Mammary microvascular endothelial cell (primary cell): Measurements from ENCODE around the gene KLHL5. TPM values are rescaled to one million over a fixed set of nuclear protein-coding genes. Genes with fewer than 3 reads are reported as not detected.

Source experiments
- total RNA-seq: library from RNA; depleted of rRNA; stranded (reverse); fragments of >200 nt; gene quantifications from 2 replicates; pipeline ENCODE4 v1.2.3, GENCODE V29; 2015

The KLHL5 gene, protein sequence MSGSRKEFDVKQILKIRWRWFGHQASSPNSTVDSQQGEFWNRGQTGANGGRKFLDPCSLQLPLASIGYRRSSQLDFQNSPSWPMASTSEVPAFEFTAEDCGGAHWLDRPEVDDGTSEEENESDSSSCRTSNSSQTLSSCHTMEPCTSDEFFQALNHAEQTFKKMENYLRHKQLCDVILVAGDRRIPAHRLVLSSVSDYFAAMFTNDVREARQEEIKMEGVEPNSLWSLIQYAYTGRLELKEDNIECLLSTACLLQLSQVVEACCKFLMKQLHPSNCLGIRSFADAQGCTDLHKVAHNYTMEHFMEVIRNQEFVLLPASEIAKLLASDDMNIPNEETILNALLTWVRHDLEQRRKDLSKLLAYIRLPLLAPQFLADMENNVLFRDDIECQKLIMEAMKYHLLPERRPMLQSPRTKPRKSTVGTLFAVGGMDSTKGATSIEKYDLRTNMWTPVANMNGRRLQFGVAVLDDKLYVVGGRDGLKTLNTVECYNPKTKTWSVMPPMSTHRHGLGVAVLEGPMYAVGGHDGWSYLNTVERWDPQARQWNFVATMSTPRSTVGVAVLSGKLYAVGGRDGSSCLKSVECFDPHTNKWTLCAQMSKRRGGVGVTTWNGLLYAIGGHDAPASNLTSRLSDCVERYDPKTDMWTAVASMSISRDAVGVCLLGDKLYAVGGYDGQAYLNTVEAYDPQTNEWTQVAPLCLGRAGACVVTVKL
- 59.5 and 68.8 TPM in 2 replicates for total RNA-seq

DNA sequence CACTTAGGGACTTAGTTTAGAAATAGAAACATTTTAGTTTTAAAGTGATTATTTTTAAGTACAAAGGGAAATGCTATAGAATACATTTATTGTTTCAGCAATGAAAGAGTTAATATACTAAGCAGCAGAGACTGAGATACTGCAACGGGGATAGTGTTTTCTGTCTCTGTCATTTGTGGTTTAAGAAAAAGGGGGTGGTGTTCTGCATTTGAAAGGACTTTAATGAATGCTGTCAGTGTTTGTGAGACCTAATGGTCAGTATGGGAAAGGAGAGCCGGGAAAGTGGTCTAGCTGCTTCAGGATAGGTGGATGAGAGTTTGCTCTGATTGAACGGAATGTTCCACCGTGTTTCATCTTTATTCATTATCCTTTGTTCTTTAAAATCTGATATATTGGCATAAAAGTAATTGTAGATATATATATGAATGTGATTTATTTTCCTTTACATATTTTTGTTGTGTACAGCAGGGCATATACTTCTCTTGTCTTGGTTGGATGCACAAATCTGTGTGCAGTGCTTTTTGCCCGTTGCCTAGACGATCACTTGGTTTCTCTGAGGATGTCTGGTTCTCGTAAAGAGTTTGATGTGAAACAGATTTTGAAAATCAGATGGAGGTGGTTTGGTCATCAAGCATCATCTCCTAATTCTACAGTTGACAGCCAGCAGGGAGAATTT, at the start of gene KLHL5:
KLHL5 (plus strand) TSS at position 139 of the 676 bp plus-strand sequence; CDS start at position 560, 421 bp downstream.

DNA sequence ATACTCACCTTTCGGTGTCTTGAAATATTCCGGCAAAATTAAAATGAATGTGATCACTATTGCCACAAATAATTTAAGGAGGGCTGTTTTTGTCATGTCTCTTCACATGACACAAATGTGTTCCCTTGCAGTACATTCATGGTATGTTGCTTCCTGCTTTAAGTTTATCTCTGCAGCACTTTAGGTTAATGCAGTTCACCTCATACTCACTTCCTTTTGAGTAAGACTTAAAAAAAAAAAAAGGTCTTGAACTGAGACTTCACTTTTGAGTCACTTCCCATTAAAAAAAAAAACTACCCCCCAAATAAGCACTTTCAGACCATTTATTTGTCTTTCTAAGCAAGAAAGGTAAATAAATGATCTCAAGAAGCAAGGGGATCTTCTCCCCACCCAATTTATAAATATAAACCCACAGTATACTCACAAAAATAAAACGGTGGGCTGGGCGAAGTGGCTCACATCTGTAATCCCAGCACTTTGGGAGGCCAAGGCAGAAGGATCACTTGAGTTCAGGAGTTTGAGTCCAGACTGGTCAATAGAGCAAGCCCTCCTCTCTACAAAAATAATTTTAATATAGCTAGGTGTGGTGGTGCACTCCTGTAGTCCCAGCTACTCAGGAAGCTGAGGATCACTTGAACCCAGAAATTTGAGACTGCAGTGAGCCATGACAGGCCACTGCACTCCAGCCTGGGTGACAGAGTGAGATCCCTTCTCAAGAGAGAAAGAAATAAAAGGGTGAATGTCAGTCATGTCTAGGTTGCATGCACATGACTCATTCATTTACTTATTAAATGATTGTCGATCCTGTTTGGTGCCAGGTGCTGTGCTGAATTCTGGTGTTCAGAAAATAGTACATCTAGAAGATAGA, 29.6 kb upstream of the KLHL5 start, which contains the start of gene TMEM156:
TMEM156 (minus strand) TSS at position 192 of the 868 bp plus-strand sequence; CDS start at position 96, 96 bp downstream.

Other genes with a start within 250 kb of the KLHL5 start
- gene TLR6, start 205.4 kb upstream of the KLHL5 start, total RNA-seq, result 1.3 and 1.4 TPM in 2 replicates
- gene FAM114A1, start 194.4 kb upstream of the KLHL5 start, total RNA-seq, result 94.5 and 109 TPM in 2 replicates
- gene TMEM156, start 29.8 kb upstream of the KLHL5 start, total RNA-seq, result 4.4 and 6.0 TPM in 2 replicates
- 11.5 and 16.0 TPM in 2 replicates for gene WDR19, start 120.3 kb downstream of the KLHL5 start, total RNA-seq